Neural cell (in vitro differentiated cells): ENCODE measurements around the gene DNAH1.

Experiments used
- CTCF ChIP-seq: fragments of 450-650 bp; IDR thresholded peaks from 2 replicates; pipeline ENCODE4 v1.5.1; 2014; ENCODE audit warnings: antibody characterized with exemption, mild to moderate bottlenecking, moderate library complexity; ENCODE audit not compliant: poor library complexity, severe bottlenecking
- EZH2 ChIP-seq: fragments of 200-600, 300-800 bp; shearing (Covaris generic), sonication (generic); IDR thresholded peaks from 2 replicates; pipeline ENCODE4 v1.6.1; 2014; ENCODE audit warnings: antibody characterized with exemption, low read length, borderline replicate concordance, mild to moderate bottlenecking; ENCODE audit not compliant: insufficient read depth, poor library complexity, severe bottlenecking
- REST ChIP-seq: IDR thresholded peaks from 2 replicates; pipeline ENCODE4 v1.6.1; 2012; ENCODE audit warnings: borderline replicate concordance
- SMC3 ChIP-seq: fragments of 450-650 bp; conservative IDR thresholded peaks from 2 replicates; pipeline ENCODE4 v1.6.1; 2014; ENCODE audit warnings: antibody characterized with exemption, mild to moderate bottlenecking, moderate library complexity; ENCODE audit not compliant: poor library complexity

DNA sequence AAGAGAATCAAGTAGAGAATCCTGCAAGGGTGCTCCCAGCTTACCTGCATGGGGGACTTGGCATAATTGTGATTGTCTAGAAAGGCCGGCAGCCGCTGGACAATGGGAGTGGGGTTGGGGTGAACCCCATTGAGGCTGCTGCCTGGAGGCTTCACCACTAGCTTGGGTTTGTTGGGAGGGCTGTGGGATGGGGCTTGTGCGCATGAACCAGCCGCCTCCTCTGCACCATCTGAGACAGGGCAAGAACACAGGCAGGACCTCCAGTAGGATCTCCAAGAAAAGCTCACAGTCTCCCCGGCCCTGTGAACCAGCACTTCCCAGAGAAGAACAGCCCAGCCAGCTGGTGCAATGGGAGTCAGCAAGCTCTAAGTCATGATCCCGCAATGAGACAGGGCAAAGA, 88.9 kb downstream of the DNAH1 start:
- TF ChIP-seq SMC3 (no peak), CTCF (no peak), REST (no peak), EZH2 (no peak)
